HG03354 (cell line): ENCODE measurements around the gene UBAP1.
A peak's percentile ranks its signal among the peaks of the same experiment; 100 is the strongest.
"Not testable (repeated sequence)": the region's sequence is repeated elsewhere in the genome, so short reads cannot be mapped to it uniquely, and the experiment has no call there.

ENCODE experiments used
- ATAC-seq: cut with Tn5 transposase; IDR thresholded peaks from one replicate; pipeline ENCODE4 v1.9.1; 2021; ENCODE audit warnings: mild to moderate bottlenecking; ENCODE audit not compliant: unreplicated experiment, poor library complexity, severe bottlenecking

Gene UBAP1

GRCh38 chr9:34178436-34179212 is at the start of gene UBAP1:
UBAP1 (plus strand) TSS chr9:34179043; CDS start chr9:34220915, 41,872 bp downstream.
- peak; percentile 99 for ATAC-seq

DNA sequence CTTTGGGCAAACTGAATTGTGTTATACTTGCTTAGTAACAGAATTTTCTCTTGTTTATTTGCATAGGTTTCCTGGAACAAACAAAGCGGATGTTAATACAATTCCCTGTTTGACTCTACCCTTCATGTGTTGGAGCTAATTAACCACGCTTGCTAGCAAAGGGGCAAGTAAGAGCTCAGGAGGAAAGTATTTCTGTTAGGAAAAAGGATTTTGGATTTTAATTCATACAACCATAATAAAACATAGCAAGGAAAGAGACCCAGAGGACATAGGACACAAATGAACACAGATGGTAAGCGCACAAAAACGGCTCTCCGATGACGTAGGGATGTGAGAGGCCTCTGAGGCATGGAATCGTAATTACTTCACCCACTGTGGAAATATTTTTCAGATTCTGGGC is 47.3 kb upstream of the UBAP1 start:
- ATAC-seq = no peak

DNA sequence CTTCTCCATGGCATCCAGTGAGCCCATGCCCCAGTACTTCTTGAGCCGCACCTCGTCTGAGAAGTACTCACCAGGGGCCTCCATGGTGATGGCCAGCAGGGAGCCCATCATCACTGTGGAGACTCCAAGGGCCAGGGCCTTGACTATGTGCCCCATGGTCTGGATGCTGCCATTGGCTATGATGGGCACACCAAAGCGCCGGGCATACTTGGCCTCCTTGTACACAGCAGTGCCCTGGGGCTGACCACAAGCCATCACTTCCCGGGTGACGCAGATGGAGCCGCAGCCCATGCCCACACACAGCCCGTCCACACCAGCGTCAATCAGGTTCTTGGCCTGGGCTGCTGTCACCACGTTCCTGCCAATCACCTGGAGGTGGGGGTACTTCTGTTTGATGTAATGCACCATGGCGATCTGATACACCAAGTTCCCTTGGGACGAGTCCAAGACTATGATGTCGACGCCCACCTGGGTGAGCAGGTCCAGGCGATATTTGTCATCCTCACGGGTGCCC is 45.4 kb upstream of the UBAP1 start:
- no peak for ATAC-seq

- no peak for ATAC-seq
These were observed 44.3 kb upstream of the UBAP1 start for GRCh38 chr9:34134521-34134920.

DNA sequence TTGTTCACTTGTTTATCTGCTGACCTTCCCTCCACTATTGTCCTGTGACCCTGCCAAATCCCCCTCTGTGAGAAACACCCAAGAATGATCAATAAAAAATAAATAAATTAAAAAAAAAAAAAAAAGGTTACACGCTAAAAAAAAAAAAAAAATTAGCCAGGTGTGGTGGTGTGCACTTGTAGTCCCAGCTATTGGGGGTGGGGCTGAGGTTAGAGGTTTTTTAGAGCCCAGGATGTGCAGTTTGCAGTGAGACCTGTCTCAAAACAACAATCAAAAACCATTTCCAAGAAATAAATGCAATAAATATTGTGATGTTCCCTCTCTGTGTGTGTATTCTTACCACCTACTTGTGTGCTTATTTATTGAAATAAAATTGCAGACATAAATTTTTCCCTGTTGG is 40.2 kb upstream of the UBAP1 start:
- ATAC-seq = not testable (repeated sequence)

DNA sequence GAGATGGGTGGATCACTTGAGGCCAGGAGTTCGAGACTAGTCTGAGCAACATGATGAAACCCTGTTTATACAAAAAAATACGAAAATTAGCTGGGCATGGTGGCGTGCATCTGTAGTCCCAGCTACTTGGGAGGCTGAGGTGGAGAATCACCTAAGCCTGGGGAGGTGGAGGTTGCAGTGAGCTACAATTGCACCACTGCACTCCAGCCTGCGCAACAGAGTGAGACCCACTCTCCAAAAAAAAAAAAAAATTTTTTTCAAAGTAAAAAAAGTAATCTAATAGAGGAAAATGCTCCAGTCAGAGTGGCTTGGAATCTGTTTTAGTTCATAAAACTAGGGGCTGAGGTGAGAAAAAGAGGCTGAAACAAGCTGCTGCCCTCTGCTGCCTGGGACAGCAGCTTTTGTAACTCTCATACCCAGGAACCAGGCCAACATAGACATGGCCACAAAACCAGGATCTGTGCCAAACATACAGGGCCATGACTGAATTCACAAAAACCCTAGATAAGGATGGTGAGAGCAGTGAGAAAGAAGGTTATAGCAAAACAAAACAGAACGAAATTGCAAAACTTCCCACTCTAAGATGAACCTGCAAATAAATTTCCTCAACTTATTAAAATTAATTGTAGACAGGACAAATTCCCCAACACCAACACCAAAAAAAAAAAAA is 39.2 kb upstream of the UBAP1 start:
- no peak for ATAC-seq

DNA sequence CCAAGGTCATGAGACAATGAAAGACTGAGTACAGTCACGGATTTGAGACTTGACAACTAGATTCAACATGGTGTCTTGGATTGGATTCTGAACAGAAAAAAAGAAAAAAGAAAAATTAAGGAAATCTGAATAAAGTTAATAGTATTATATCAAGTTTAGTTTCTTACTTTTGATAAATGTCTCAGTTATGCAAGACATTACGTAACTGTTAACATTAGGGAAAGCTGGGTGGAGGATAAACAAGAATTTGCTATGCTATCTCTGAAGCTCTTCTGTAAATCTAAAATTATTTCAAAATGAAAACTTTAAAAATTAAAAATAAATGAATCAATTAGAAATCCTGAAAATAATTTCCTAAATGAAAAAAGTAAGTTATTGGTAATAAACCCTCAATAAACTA is 38.0 kb upstream of the UBAP1 start:
- ATAC-seq = no peak

- ATAC-seq = no peak
These were observed 35.7 kb upstream of the UBAP1 start for GRCh38 chr9:34143116-34143515.

- ATAC-seq = no peak
These were observed 33.7 kb upstream of the UBAP1 start for GRCh38 chr9:34145165-34145564.

DNA sequence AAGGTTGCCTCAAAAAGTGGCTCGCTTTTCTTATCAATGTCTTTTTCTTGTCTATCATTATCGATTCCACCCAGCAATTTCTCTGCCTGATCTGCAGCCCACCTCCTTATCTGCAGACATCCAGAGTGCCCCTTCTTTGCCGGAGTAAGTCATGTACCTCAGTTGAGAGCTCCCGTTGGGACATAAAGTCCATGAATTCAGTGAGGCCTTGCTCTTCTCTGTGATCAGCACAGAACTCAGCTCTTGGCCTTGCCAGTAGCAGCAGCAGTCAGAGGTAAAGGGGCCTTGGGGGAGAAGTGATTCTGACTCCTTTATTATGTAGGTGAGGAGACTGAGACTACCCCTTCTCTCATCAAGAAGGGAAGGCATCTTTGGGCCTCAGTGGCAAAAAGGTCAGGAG is 27.4 kb upstream of the UBAP1 start:
- no peak for ATAC-seq

DNA sequence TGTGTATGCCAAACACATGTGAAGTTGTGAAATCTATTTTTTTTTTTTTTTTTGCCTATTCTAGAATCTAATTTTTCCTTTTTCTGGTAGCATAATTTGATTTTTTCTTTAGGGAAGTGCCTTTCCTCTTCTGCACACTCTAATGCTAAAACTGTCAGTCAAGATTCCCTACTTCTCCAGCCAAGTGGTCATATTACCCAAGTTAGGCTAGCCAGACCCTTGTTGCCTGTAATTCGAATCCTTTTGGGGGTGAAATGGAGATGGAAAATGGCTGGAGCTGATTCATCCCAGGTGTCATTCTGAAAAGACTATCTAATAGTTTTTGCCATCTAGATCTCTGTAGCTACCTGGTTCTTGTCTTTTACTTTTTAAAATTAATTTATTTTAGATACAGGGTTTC is 24.8 kb upstream of the UBAP1 start:
- no peak for ATAC-seq

DNA sequence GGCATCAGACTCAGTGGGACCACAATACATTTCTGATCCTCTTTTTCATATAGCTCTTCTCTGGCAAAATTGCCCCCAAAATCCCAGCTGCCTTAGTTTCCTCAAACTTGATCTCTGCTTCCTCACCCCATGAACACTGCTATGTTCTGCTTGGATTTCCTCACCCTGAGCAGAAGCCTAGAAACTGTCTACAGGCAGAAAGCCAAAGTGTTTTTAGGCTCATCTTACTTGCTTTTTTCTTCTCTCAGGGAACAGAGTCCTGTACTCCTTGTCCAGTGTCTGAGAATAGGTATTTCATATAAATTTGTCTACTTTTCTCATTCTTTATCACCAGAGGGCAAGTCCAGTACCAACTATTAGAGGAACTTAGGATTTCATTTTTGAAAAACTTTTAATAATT is 21.5 kb upstream of the UBAP1 start:
- ATAC-seq = no peak

- ATAC-seq = no peak
These were observed 20.9 kb upstream of the UBAP1 start for GRCh38 chr9:34157898-34158297.

- no peak for ATAC-seq
These were observed 20.4 kb upstream of the UBAP1 start for GRCh38 chr9:34158362-34158869.

GRCh38 chr9:34163434-34163833 is 15.4 kb upstream of the UBAP1 start:
- no peak for ATAC-seq

- no peak for ATAC-seq
These were observed 9.7 kb upstream of the UBAP1 start for GRCh38 chr9:34169125-34169524.

DNA sequence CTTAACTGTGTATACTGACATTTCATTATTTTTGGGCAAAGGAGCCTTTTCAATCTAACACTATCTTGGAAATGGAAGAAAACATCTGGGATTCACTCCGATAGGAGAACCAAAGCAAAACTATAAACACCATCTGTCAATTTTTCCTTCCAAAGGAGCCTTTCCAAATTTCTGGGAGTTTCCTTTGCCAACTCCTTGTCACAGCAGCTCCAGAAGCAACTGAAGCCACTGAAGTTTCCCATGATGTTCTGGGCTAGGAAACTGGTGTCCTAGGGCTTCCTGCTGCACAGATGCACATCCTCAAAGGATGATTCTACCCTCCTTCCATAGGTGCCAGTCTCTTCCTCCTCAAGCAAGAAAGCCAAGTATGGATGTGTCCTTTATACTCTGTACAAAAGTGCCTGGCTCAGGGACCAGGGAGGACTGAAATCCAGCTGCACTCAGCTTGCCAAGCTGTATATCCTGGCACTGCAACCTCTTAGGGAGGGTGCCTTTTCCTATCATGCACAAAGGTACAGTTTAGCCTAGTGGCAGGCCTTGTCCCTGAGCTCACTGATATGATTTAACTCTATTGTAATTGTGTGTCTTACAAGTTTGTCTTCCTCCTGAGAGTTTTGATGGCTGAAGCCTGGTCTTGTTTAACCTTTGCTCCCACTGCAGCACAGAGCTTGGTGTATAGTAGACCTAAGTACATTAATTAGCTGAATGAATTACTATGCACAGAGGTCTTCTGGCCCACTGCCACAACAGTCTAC is 8.4 kb upstream of the UBAP1 start:
- no peak for ATAC-seq

GRCh38 chr9:34171753-34172535 is 6.9 kb upstream of the UBAP1 start:
- peak; percentile 71 for ATAC-seq

DNA sequence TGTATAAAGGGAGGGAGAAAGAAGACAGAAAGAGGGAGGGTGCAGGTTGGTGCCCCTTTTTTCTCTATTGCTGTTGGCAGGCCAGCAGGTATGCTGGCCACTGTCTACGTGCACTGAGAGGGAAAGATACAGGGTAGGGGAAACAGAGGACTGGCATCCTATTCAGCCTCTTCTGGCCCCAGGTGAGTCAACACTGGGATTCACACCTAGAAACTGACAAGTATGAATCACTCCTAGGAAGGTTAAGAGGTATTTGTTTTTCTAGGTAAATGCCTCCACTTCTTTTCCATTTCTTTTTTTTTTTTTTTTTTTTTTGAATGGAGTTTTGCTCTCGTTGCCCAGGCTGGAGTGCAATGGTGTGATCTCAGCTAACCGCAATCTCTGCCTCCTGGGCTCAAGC is 2.8 kb upstream of the UBAP1 start:
- ATAC-seq = no peak
